Liver (tissue), 9 donors: Measurements from ENCODE around the gene PDXK. TPM values are rescaled to one million over a fixed set of nuclear protein-coding genes. Genes with fewer than 3 reads are reported as not detected.

Experiments
- DNase-seq: peaks from one replicate; pipeline ENCODE4 v3.0.0-alpha.2; 2017; ENCODE audit warnings: low spot score
- H3K27ac ChIP-seq, 2 donors: one replicate each; pipeline ENCODE4 v1.7.0; 2013; ENCODE audit warnings: inconsistent platforms in 2 of 2, low read length in 2 of 2, control low read depth in 1 of 2, low read depth in 1 of 2, mild to moderate bottlenecking in 1 of 2
- H3K27me3 ChIP-seq, 4 donors: one replicate each; pipeline versions ENCODE4 v1.6.1 to v1.7.0; 2013; ENCODE audit warnings: low read length in 3 of 4, inconsistent platforms in 1 of 4, mild to moderate bottlenecking in 1 of 4, moderate library complexity in 1 of 4; ENCODE audit not compliant: control insufficient read depth in 4 of 4, insufficient read depth in 4 of 4
- H3K36me3 ChIP-seq, 4 donors: one replicate each; pipeline versions ENCODE4 v1.6.1 to v1.7.0; 2013; ENCODE audit warnings: low read length in 3 of 4, mild to moderate bottlenecking in 3 of 4, low read depth in 1 of 4, moderate library complexity in 1 of 4; ENCODE audit not compliant: control insufficient read depth in 4 of 4, insufficient read depth in 3 of 4
- H3K4me1 ChIP-seq, 4 donors: one replicate each; pipeline versions ENCODE4 v1.6.1 to v1.7.0; 2013; ENCODE audit warnings: low read length in 3 of 4, mild to moderate bottlenecking in 3 of 4, moderate library complexity in 1 of 4; ENCODE audit not compliant: control insufficient read depth in 4 of 4, insufficient read depth in 4 of 4
- H3K4me3 ChIP-seq, 3 donors: one replicate each; pipeline versions ENCODE4 v1.6.1 to v1.7.0; 2013; ENCODE audit warnings: low read length in 3 of 3, control low read depth in 1 of 3, low read depth in 1 of 3, mild to moderate bottlenecking in 1 of 3
- H3K9ac ChIP-seq, 2 donors: one replicate each; pipeline ENCODE4 v1.7.0; 2013; ENCODE audit warnings: low read length in 2 of 2, mild to moderate bottlenecking in 2 of 2, moderate library complexity in 2 of 2, control low read depth in 1 of 2, low read depth in 1 of 2
- H3K9me3 ChIP-seq, 4 donors: one replicate each; pipeline versions ENCODE4 v1.6.1 to v1.7.0; 2013; ENCODE audit warnings: low read length in 3 of 4; ENCODE audit not compliant: control insufficient read depth in 4 of 4
- EGR1 ChIP-seq, 2 donors: IDR thresholded peaks; 2 replicates each; pipeline ENCODE4 v1.6.1; 2016 to 2018; ENCODE audit warnings: antibody characterized with exemption in 2 of 2, low read depth in 2 of 2
- FOXA1 ChIP-seq: IDR thresholded peaks from 2 replicates; pipeline ENCODE4 v1.6.1; 2016; ENCODE audit warnings: antibody characterized with exemption
- FOXA2 ChIP-seq: IDR thresholded peaks from 2 replicates; pipeline ENCODE4 v1.6.1; 2016; ENCODE audit warnings: antibody characterized with exemption
- GABPA ChIP-seq, 2 donors: IDR thresholded peaks in 1 of 2; conservative IDR thresholded peaks in 1 of 2; 2 replicates each; pipeline ENCODE4 v1.6.1; 2016; ENCODE audit warnings: antibody characterized with exemption in 2 of 2, mild to moderate bottlenecking in 1 of 2, moderate library complexity in 1 of 2
- HNF4A ChIP-seq, 2 donors: conservative IDR thresholded peaks; 2 replicates each; pipeline ENCODE4 v1.6.1; 2016; ENCODE audit warnings: antibody characterized with exemption in 2 of 2, mild to moderate bottlenecking in 2 of 2
- HNF4G ChIP-seq: IDR thresholded peaks from 2 replicates; pipeline ENCODE4 v1.6.1; 2016; ENCODE audit warnings: antibody characterized with exemption
- JUND ChIP-seq, 2 donors: IDR thresholded peaks; 2 replicates each; pipeline ENCODE4 v1.6.1; 2016; ENCODE audit warnings: antibody characterized with exemption in 2 of 2
- NR2F2 ChIP-seq: IDR thresholded peaks from 2 replicates; pipeline ENCODE4 v1.6.1; 2016; ENCODE audit warnings: antibody characterized with exemption
- RXRA ChIP-seq, 2 donors: IDR thresholded peaks; 2 replicates each; pipeline ENCODE4 v1.6.1; 2017 to 2018; ENCODE audit warnings: antibody characterized with exemption in 2 of 2, mild to moderate bottlenecking in 1 of 2
- TAF1 ChIP-seq: conservative IDR thresholded peaks from 2 replicates; pipeline ENCODE4 v1.6.1; 2016; ENCODE audit warnings: antibody characterized with exemption, mild to moderate bottlenecking
- WGBS: extraction: QIAGEN DNeasy Blood & Tissue Kit; methylation state at CpG from one replicate; pipeline ENCODE4 v1.1.7; 2013; 5-methylcytosine and 5-hydroxymethylcytosine counted together
- polyA plus RNA-seq, 2 donors: library from polyadenylated mRNA; stranded (reverse) in 1 of 2; unstranded in 1 of 2; fragments of 200-250 nt in 1 of 2; fragments of >200 nt in 1 of 2; fragmentation: Nextera tagmentation in 1 of 2; extraction: Ambion mirVana in 1 of 2; gene quantifications; one replicate each; pipeline versions ENCODE4 v1.2.1 to v1.2.3, GENCODE V29; 2013 to 2015
- total RNA-seq, 2 donors: library from RNA; depleted of rRNA; stranded (reverse); fragments of >200 nt; gene quantifications; one replicate each; pipeline ENCODE4 v1.2.3, GENCODE V29; 2014
- TF ChIP-seq, protein P1 (sequence below): IDR thresholded peaks from 2 replicates; pipeline ENCODE4 v1.6.1; 2016; ENCODE audit warnings: antibody characterized with exemption
- TF ChIP-seq, protein P2 (sequence below): fragments of 150-350 bp; IDR thresholded peaks from 2 replicates; pipeline ENCODE4 v1.5.1; 2017; ENCODE audit warnings: improper control_type of control experiment, low read depth, low read length; ENCODE audit not compliant: missing input control
- TF ChIP-seq, protein P3 (sequence below): IDR thresholded peaks from 2 replicates; pipeline ENCODE4 v1.6.1; 2016; ENCODE audit warnings: antibody characterized with exemption
- TF ChIP-seq, protein P4 (sequence below): IDR thresholded peaks from 2 replicates; pipeline ENCODE4 v1.6.1; 2016; ENCODE audit warnings: antibody characterized with exemption, mild to moderate bottlenecking
- donor health status: healthy.
- donor health status: healthy.
- donor health status: healthy.
- donor health status: healthy.
- donor health status: healthy.

Gene PDXK
- total and polyA plus RNA-seq, 4 donors, result 20.5 to 104 (median 34.9) TPM

DNA sequence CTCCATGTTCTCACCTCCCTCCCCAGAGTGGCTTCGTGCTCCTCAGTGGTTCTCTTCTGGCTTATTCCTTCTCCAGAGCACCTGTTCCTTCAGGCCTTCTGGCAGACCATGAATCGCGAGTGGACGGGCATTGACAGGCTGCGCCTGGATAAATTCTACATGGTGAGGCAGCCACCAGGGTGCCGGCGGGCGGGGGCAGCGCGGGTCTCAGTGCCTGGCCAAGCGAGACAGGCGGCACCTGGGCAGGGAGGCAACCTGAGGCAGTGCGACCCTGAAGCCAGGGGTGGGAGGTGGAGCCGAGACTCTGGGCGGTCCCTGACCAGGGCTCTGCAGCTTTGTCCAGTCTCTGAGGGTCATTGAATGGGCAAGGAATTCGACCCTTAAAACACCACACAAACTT, 74.3 kb downstream of the PDXK start:
- Histone ChIP-seq H3K9me3 (no peaks in the 10 kb centered on the region), H3K27me3 (no peaks in the 10 kb centered on the region), H3K4me1 (peaks cover 0 to 12% (median 10%) of the 10 kb centered on the region in 4 donors), H3K36me3 (peaks cover 8 to 51% (median 22%) of the 10 kb centered on the region in 4 donors), H3K27ac (no peak overlapping the region), H3K4me3 (no peak overlapping the region), H3K9ac (no peak overlapping the region)
- DNase-seq, result no peak
- TF ChIP-seq HNF4G (no peak), JUND (IDR thresholded peaks at IDR 0.05) (no peak)
- TF ChIP-seq, protein P1, sequence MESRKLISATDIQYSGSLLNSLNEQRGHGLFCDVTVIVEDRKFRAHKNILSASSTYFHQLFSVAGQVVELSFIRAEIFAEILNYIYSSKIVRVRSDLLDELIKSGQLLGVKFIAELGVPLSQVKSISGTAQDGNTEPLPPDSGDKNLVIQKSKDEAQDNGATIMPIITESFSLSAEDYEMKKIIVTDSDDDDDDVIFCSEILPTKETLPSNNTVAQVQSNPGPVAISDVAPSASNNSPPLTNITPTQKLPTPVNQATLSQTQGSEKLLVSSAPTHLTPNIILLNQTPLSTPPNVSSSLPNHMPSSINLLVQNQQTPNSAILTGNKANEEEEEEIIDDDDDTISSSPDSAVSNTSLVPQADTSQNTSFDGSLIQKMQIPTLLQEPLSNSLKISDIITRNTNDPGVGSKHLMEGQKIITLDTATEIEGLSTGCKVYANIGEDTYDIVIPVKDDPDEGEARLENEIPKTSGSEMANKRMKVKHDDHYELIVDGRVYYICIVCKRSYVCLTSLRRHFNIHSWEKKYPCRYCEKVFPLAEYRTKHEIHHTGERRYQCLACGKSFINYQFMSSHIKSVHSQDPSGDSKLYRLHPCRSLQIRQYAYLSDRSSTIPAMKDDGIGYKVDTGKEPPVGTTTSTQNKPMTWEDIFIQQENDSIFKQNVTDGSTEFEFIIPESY, result no peak
- 99% methylated on average over 16 of the region's 16 CpGs for WGBS

DNA sequence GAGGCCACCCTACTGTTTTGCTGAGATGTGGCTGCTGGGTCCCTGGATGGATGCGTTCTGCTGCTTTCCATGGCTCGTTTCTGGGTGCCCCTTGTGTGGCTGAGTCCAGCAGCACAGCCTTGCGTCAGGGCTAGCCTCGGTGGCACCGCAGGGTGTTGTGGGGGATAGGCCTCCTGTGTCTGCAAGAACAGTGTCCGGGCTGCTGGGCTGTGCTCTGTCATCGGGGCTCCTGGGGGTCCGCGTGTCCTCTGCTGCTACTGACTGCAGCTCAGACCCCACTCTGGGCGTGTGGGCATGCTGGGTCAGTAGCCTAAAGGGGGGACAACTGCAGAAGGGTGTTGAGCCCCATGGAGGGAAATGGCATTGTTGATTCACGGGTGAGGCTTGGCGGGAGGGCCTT, 75.4 kb downstream of the PDXK start:
- Histone ChIP-seq H3K27me3 (no peaks in the 10 kb centered on the region), H3K36me3 (peaks cover 10 to 61% (median 26%) of the 10 kb centered on the region in 4 donors), H3K4me3 (no peak overlapping the region), H3K9ac (no peak overlapping the region), H3K4me1 (peaks cover 0 to 12% (median 10%) of the 10 kb centered on the region in 4 donors), H3K27ac (no peak overlapping the region), H3K9me3 (no peaks in the 10 kb centered on the region)
- TF ChIP-seq, protein P2, sequence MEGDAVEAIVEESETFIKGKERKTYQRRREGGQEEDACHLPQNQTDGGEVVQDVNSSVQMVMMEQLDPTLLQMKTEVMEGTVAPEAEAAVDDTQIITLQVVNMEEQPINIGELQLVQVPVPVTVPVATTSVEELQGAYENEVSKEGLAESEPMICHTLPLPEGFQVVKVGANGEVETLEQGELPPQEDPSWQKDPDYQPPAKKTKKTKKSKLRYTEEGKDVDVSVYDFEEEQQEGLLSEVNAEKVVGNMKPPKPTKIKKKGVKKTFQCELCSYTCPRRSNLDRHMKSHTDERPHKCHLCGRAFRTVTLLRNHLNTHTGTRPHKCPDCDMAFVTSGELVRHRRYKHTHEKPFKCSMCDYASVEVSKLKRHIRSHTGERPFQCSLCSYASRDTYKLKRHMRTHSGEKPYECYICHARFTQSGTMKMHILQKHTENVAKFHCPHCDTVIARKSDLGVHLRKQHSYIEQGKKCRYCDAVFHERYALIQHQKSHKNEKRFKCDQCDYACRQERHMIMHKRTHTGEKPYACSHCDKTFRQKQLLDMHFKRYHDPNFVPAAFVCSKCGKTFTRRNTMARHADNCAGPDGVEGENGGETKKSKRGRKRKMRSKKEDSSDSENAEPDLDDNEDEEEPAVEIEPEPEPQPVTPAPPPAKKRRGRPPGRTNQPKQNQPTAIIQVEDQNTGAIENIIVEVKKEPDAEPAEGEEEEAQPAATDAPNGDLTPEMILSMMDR, result no peak
- TF ChIP-seq EGR1 (IDR thresholded peaks at IDR 0.05; ENCODE audit: low read depth in 2 of 2) (no peak), HNF4A (conservative IDR thresholded peaks at IDR 0.05) (no peak), HNF4G (no peak), FOXA1 (no peak), NR2F2 (no peak), GABPA (IDR thresholded peaks at IDR 0.05 in 1 of 2, conservative IDR thresholded peaks at IDR 0.05 in 1 of 2) (no peak), RXRA (IDR thresholded peaks at IDR 0.05) (no peak), JUND (IDR thresholded peaks at IDR 0.05) (no peak), TAF1 (no peak), FOXA2 (no peak)
- TF ChIP-seq, protein P3, sequence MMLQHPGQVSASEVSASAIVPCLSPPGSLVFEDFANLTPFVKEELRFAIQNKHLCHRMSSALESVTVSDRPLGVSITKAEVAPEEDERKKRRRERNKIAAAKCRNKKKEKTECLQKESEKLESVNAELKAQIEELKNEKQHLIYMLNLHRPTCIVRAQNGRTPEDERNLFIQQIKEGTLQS, result no peak
- TF ChIP-seq, protein P4, sequence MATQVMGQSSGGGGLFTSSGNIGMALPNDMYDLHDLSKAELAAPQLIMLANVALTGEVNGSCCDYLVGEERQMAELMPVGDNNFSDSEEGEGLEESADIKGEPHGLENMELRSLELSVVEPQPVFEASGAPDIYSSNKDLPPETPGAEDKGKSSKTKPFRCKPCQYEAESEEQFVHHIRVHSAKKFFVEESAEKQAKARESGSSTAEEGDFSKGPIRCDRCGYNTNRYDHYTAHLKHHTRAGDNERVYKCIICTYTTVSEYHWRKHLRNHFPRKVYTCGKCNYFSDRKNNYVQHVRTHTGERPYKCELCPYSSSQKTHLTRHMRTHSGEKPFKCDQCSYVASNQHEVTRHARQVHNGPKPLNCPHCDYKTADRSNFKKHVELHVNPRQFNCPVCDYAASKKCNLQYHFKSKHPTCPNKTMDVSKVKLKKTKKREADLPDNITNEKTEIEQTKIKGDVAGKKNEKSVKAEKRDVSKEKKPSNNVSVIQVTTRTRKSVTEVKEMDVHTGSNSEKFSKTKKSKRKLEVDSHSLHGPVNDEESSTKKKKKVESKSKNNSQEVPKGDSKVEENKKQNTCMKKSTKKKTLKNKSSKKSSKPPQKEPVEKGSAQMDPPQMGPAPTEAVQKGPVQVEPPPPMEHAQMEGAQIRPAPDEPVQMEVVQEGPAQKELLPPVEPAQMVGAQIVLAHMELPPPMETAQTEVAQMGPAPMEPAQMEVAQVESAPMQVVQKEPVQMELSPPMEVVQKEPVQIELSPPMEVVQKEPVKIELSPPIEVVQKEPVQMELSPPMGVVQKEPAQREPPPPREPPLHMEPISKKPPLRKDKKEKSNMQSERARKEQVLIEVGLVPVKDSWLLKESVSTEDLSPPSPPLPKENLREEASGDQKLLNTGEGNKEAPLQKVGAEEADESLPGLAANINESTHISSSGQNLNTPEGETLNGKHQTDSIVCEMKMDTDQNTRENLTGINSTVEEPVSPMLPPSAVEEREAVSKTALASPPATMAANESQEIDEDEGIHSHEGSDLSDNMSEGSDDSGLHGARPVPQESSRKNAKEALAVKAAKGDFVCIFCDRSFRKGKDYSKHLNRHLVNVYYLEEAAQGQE, result no peak
- TF ChIP-seq, protein P1, result no peak
- 96% methylated on average over 12 of the region's 12 CpGs for WGBS
- no peak for DNase-seq
